Neural cell (in vitro differentiated cells): Measurements from ENCODE around the gene ARHGEF4. TPM values are rescaled to one million over a fixed set of nuclear protein-coding genes. Genes with fewer than 3 reads are reported as not detected.

Experiments
- H2AFZ ChIP-seq: fragments of 200-600, 300-800 bp; sonication (generic), shearing (Covaris generic); 2 replicates; pipeline ENCODE4 v1.6.0; 2014; ENCODE audit warnings: low read depth, mild to moderate bottlenecking, antibody characterized with exemption, low read length, moderate library complexity
- H3F3A ChIP-seq: fragments of 200-600 bp; shearing (Covaris generic); 2 replicates; pipeline ENCODE4 v1.6.1; 2016; ENCODE audit warnings: mild to moderate bottlenecking, moderate library complexity, mixed read lengths, antibody characterized with exemption, low read length; ENCODE audit not compliant: insufficient read depth, poor library complexity, severe bottlenecking
- H3K27ac ChIP-seq: fragments of 200-600, 300-800 bp; sonication (generic), shearing (Covaris generic); 2 replicates; pipeline ENCODE4 v1.5.1; 2014; ENCODE audit warnings: mild to moderate bottlenecking, low read length, moderate library complexity
- H3K27me3 ChIP-seq: fragments of 300-800, 200-600 bp; sonication (generic), shearing (Covaris generic); 2 replicates; pipeline ENCODE4 v1.6.0; 2014; ENCODE audit warnings: mild to moderate bottlenecking, low read depth, low read length, moderate library complexity; ENCODE audit not compliant: insufficient read depth
- H3K36me3 ChIP-seq: fragments of 300-800, 200-600 bp; sonication (generic), shearing (Covaris generic); 2 replicates; pipeline ENCODE4 v1.5.1; 2014; ENCODE audit warnings: mild to moderate bottlenecking, antibody characterized with exemption, low read length, moderate library complexity; ENCODE audit not compliant: insufficient read depth
- H3K4me2 ChIP-seq: fragments of 300-800, 200-600 bp; sonication (generic), shearing (Covaris generic); 2 replicates; pipeline ENCODE4 v1.6.0; 2014; ENCODE audit warnings: mild to moderate bottlenecking, low read length
- H3K4me3 ChIP-seq: fragments of 300-800, 200-600 bp; sonication (generic), shearing (Covaris generic); 2 replicates; pipeline ENCODE4 v1.5.1; 2014; ENCODE audit warnings: mild to moderate bottlenecking, low read length, moderate library complexity
- H3K79me2 ChIP-seq: fragments of 200-600 bp; shearing (Covaris generic); replicated peaks from 2 replicates; pipeline ENCODE4 v1.6.0; 2014; ENCODE audit warnings: mild to moderate bottlenecking, low read length, moderate library complexity; ENCODE audit not compliant: insufficient read depth
- H3K9ac ChIP-seq: fragments of 300-800, 200-600 bp; sonication (generic), shearing (Covaris generic); 2 replicates; pipeline ENCODE4 v1.6.1; 2016; ENCODE audit warnings: mild to moderate bottlenecking, low read length, mixed read lengths
- H3K9me2 ChIP-seq: fragments of 200-600 bp; shearing (Covaris generic); 2 replicates; pipeline ENCODE4 v1.6.1; 2016; ENCODE audit warnings: mild to moderate bottlenecking, low read length, mixed read lengths; ENCODE audit not compliant: insufficient read depth
- H3K9me3 ChIP-seq: fragments of 200-600, 300-800 bp; sonication (generic), shearing (Covaris generic); 2 replicates; pipeline ENCODE4 v1.6.1; 2016; ENCODE audit warnings: mild to moderate bottlenecking, mixed run types, low read length, moderate library complexity, mixed read lengths
- H4K20me1 ChIP-seq: fragments of 200-600 bp; shearing (Covaris generic); 2 replicates; pipeline ENCODE4 v1.6.1; 2016; ENCODE audit warnings: mild to moderate bottlenecking, mixed run types; ENCODE audit not compliant: insufficient read depth
- EP300 ChIP-seq: fragments of 450-650 bp; conservative IDR thresholded peaks from 2 replicates; pipeline ENCODE4 v1.6.1; 2014; ENCODE audit warnings: antibody characterized with exemption, mild to moderate bottlenecking, moderate library complexity; ENCODE audit not compliant: poor library complexity, severe bottlenecking
- EZH2 ChIP-seq: fragments of 200-600, 300-800 bp; shearing (Covaris generic), sonication (generic); IDR thresholded peaks from 2 replicates; pipeline ENCODE4 v1.6.1; 2014; ENCODE audit warnings: antibody characterized with exemption, low read length, borderline replicate concordance, mild to moderate bottlenecking; ENCODE audit not compliant: insufficient read depth, poor library complexity, severe bottlenecking
- MXI1 ChIP-seq: fragments of 450-650 bp; conservative IDR thresholded peaks from 2 replicates; pipeline ENCODE4 v1.6.1; 2014; ENCODE audit warnings: antibody characterized with exemption, mild to moderate bottlenecking; ENCODE audit not compliant: poor library complexity, severe bottlenecking
- POLR2AphosphoS5 ChIP-seq: IDR thresholded peaks from 2 replicates; pipeline ENCODE4 v1.6.1; 2012
- RAD21 ChIP-seq: fragments of 450-650 bp; conservative IDR thresholded peaks from 2 replicates; pipeline ENCODE4 v1.6.1; 2014; ENCODE audit warnings: antibody characterized with exemption, mild to moderate bottlenecking, moderate library complexity
- SMC3 ChIP-seq: fragments of 450-650 bp; conservative IDR thresholded peaks from 2 replicates; pipeline ENCODE4 v1.6.1; 2014; ENCODE audit warnings: antibody characterized with exemption, mild to moderate bottlenecking, moderate library complexity; ENCODE audit not compliant: poor library complexity
- TAF1 ChIP-seq: IDR thresholded peaks from 2 replicates; pipeline ENCODE4 v1.6.1; 2012; ENCODE audit warnings: low read depth
- polyA plus RNA-seq: library from polyadenylated mRNA; depleted of rRNA; stranded (reverse); fragments of >200 nt; gene quantifications from 2 replicates; pipeline ENCODE4 v1.2.3, GENCODE V29; 2014
- TF ChIP-seq, protein P1 (sequence below): fragments of 450-650 bp; IDR thresholded peaks from 2 replicates; pipeline ENCODE4 v1.5.1; 2014; ENCODE audit warnings: antibody characterized with exemption, mild to moderate bottlenecking, moderate library complexity; ENCODE audit not compliant: poor library complexity, severe bottlenecking
- TF ChIP-seq, protein P2 (sequence below): IDR thresholded peaks from 2 replicates; pipeline ENCODE4 v1.6.1; 2012; ENCODE audit warnings: borderline replicate concordance

ARHGEF4 gene
- polyA plus RNA-seq, 1 donor from 2014 or later = 45.9 TPM

DNA sequence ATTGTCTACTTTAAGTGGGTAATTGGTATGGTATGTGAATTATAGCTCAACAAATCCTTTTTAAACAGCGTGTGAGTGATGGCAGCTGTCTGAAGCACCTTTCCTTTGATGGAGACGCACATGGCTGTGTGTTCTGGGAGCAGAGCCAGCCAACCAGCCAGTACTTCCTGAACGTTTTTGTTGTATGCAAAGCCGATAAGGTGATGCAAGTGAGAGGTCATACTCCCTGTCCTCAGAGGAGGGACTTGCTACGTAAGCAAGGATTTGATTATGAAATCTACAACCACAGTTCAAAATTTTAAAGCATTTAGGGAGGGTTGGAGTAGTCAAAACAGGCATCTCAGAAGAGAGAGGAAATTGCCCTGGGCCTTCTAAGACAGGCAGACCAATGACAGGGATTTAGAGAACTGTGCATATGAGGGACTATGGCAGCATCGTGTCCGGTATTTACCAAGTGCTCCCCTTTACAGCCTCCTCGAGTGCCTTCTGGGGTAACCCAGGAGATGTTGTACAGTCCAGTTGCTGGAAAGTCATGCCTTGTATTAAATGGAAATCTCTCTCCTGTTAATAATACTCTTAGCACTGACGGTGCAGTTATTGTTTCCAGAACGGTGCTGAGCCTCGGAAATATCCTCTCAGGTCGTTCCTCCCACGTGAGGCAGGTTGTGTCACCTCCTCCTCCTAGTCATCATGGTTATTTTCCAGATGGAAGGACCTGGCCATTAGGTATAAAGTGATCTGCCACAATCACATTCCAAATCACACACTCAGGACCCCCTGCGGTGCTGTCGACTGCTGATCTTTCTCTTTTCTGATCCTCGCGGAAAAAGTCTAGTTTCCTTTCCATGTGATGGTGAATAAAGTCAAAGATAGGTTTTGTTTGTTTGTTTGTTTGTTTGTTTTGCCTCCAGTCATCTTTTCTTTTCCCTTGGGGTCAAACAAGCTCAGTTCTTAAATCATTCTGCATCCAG is 28.4 kb downstream of the ARHGEF4 start (continued):
- TF ChIP-seq RAD21 = no peak

DNA sequence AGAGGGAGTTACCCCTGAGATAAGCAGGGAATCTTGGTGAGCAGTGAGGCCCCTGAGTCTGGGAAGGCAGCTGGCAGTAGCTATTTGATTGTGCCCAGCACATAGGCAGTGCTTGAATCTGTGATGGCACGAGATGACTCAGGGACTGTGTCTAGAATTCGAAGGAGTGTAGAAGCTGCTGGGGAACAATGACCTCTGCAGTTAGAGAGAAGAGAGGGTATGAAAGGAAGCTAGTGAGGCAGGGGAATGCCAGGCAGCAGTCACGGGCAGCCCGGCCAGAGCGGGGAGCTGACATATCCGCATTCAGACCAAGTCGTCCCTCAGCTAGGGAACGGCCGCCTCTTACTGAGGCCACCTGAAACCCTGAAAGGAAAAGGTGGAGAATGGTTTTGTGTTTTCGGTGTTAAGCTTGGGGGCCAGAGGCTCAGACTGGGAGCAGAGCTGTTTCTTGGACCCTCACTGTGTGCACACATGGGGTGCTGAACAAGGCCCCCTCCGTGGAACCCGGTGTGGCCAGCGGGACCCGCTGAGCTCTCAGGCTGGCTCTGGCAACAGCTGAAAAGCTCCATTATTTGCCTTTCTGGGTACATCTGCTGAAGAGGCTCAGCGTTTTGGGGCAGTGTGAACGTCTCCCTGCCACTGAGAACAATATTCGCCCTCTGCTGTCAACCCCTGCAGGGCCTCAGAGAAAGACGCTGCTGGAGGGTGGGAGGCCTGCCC is 32.9 kb downstream of the ARHGEF4 start:
- Histone ChIP-seq H3K9me2 (no peaks in the 10 kb centered on the region), H3K9ac (no peak overlapping the region), H3K4me2 (no peak overlapping the region), H4K20me1 (no peaks in the 10 kb centered on the region), H2AFZ (no peak overlapping the region), H3F3A (no peaks in the 10 kb centered on the region), H3K36me3 (no peaks in the 10 kb centered on the region), H3K79me2 (no peaks in the 10 kb centered on the region), H3K27ac (no peak overlapping the region), H3K9me3 (no peaks in the 10 kb centered on the region), H3K27me3 (no peaks in the 10 kb centered on the region), H3K4me3 (no peak overlapping the region)
- TF ChIP-seq TAF1 (no peak), SMC3 (no peak), EZH2 (no peak), POLR2AphosphoS5 (no peak), RAD21 (no peak), MXI1 (no peak), EP300 (no peak)
- TF ChIP-seq, protein P1, sequence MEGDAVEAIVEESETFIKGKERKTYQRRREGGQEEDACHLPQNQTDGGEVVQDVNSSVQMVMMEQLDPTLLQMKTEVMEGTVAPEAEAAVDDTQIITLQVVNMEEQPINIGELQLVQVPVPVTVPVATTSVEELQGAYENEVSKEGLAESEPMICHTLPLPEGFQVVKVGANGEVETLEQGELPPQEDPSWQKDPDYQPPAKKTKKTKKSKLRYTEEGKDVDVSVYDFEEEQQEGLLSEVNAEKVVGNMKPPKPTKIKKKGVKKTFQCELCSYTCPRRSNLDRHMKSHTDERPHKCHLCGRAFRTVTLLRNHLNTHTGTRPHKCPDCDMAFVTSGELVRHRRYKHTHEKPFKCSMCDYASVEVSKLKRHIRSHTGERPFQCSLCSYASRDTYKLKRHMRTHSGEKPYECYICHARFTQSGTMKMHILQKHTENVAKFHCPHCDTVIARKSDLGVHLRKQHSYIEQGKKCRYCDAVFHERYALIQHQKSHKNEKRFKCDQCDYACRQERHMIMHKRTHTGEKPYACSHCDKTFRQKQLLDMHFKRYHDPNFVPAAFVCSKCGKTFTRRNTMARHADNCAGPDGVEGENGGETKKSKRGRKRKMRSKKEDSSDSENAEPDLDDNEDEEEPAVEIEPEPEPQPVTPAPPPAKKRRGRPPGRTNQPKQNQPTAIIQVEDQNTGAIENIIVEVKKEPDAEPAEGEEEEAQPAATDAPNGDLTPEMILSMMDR = no peak
- TF ChIP-seq, protein P2, sequence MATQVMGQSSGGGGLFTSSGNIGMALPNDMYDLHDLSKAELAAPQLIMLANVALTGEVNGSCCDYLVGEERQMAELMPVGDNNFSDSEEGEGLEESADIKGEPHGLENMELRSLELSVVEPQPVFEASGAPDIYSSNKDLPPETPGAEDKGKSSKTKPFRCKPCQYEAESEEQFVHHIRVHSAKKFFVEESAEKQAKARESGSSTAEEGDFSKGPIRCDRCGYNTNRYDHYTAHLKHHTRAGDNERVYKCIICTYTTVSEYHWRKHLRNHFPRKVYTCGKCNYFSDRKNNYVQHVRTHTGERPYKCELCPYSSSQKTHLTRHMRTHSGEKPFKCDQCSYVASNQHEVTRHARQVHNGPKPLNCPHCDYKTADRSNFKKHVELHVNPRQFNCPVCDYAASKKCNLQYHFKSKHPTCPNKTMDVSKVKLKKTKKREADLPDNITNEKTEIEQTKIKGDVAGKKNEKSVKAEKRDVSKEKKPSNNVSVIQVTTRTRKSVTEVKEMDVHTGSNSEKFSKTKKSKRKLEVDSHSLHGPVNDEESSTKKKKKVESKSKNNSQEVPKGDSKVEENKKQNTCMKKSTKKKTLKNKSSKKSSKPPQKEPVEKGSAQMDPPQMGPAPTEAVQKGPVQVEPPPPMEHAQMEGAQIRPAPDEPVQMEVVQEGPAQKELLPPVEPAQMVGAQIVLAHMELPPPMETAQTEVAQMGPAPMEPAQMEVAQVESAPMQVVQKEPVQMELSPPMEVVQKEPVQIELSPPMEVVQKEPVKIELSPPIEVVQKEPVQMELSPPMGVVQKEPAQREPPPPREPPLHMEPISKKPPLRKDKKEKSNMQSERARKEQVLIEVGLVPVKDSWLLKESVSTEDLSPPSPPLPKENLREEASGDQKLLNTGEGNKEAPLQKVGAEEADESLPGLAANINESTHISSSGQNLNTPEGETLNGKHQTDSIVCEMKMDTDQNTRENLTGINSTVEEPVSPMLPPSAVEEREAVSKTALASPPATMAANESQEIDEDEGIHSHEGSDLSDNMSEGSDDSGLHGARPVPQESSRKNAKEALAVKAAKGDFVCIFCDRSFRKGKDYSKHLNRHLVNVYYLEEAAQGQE = no peak

DNA sequence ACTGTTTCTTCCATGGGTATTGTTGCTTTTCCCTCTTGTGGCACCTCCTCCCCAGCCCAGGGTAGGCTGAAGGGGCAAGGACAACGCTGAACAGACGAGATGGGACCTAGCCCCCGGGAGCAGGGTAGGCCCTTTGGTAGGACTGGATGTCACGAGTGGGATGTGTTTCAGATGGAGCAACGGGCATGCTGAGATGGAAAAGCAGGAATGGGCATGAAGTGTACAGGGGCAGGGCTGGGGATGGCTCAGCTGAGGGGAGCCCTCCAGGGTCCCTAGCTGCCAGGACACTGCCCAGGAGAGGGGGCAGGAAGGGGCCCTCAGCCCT is 33.4 kb downstream of the ARHGEF4 start:
- Histone ChIP-seq H3K27ac (no peak overlapping the region), H3K4me3 (no peak overlapping the region), H3K79me2 (no peaks in the 10 kb centered on the region), H3K9ac (no peak overlapping the region), H3F3A (no peaks in the 10 kb centered on the region), H3K9me3 (no peaks in the 10 kb centered on the region), H3K4me2 (no peak overlapping the region), H3K27me3 (no peaks in the 10 kb centered on the region), H2AFZ (no peak overlapping the region), H3K36me3 (no peaks in the 10 kb centered on the region), H4K20me1 (no peaks in the 10 kb centered on the region), H3K9me2 (no peaks in the 10 kb centered on the region)
- no peak for TF ChIP-seq TAF1
- TF ChIP-seq POLR2AphosphoS5 = no peak
- no peak for TF ChIP-seq MXI1
- TF ChIP-seq, protein P2 = no peak
- no peak for TF ChIP-seq EZH2
